GM12878 (cell line): ENCODE data around the gene DRICH1. TPM values are rescaled to one million over a fixed set of nuclear protein-coding genes. Genes with fewer than 3 reads are reported as not detected.

ENCODE experiments used
- ATAC-seq: fragments of 200-7000 bp; cut with Tn5 transposase; 3 replicates; pipeline ENCODE4 v1.9.1; 2020; ENCODE audit warnings: mild to moderate bottlenecking, moderate library complexity
- BruUV-seq: library from RNA; stranded (reverse); fragments of 400-500 nt; replicated peaks from 2 replicates; lab custom pipeline; 2021; lab: Mats Ljungman, UMichigan
- CTCF ChIA-PET: fragments of 300-600 bp; sonication (Branson Sonifier 250); formaldehyde crosslinking; extraction: SDS; loops from one replicate; lab custom pipeline; 2021; ENCODE audit warnings: inconsistent platforms; lab: Yijun Ruan, JAX
- POLR2A ChIA-PET: fragments of 350-600 bp; formaldehyde crosslinking; extraction: SDS; loops from one replicate; lab custom pipeline; 2021; ENCODE audit warnings: inconsistent platforms; lab: Charles Lee
- RAD21 ChIA-PET: fragments of 300-600 bp; sonication (Branson Sonifier 250); formaldehyde crosslinking; loops from one replicate; lab custom pipeline; 2023; ENCODE audit warnings: antibody characterized with exemption; ENCODE audit not compliant: unreplicated experiment; lab: Charles Lee
- SMC1A ChIA-PET: fragments of 300-600 bp; sonication (Branson Sonifier 250); formaldehyde crosslinking; loops from one replicate; lab custom pipeline; 2023; ENCODE audit not compliant: unreplicated experiment, uncharacterized antibody; lab: Charles Lee
- DNase-seq: peaks from one replicate; pipeline ENCODE4 v3.0.0-alpha.2; 2011; ENCODE audit warnings: low read depth, low spot score
- FAIRE-seq: peaks from 3 replicates; lab custom pipeline; 2011; peaks lifted over from hg19 to GRCh38; lab: Jason Lieb, UNC
- H2AFZ ChIP-seq: 2 replicates; pipeline ENCODE4 v1.6.0; 2011; ENCODE audit warnings: low read depth, low read length, control low read depth; ENCODE audit not compliant: control insufficient read depth
- H3K27ac ChIP-seq: 2 replicates; pipeline ENCODE4 v1.5.1; 2011; ENCODE audit warnings: control low read depth; ENCODE audit not compliant: control insufficient read depth, insufficient read depth
- H3K27me3 ChIP-seq, 2 experiments: replicated peaks in 1 of 2; 2 replicates each; pipeline versions ENCODE4 v1.6.0 to v1.6.1; 2011; ENCODE audit warnings: low read length in 1 of 2; ENCODE audit not compliant: control insufficient read depth in 2 of 2, insufficient read depth in 2 of 2
- H3K36me3 ChIP-seq, 2 experiments: 2 replicates each; pipeline ENCODE4 v1.5.1; 2011; ENCODE audit warnings: low read length in 1 of 2; ENCODE audit not compliant: control insufficient read depth in 2 of 2, insufficient read depth in 2 of 2
- H3K4me1 ChIP-seq: 2 replicates; pipeline ENCODE4 v1.6.1; 2011; ENCODE audit warnings: mild to moderate bottlenecking, low read length, moderate library complexity, mixed read lengths; ENCODE audit not compliant: control insufficient read depth, insufficient read depth
- H3K4me2 ChIP-seq: 2 replicates; pipeline ENCODE4 v1.6.0; 2011; ENCODE audit warnings: control low read depth; ENCODE audit not compliant: control insufficient read depth, insufficient read depth
- H3K4me3 ChIP-seq: fragments of 200-600 bp; sonication (generic); 2 replicates; pipeline ENCODE4 v1.5.1; 2016
- H3K79me2 ChIP-seq: 2 replicates; pipeline ENCODE4 v1.6.0; 2011; ENCODE audit warnings: low read length; ENCODE audit not compliant: control insufficient read depth, insufficient read depth
- H3K9ac ChIP-seq: 2 replicates; pipeline ENCODE4 v1.8.0; 2011; ENCODE audit warnings: low read length, control low read depth, mixed read lengths; ENCODE audit not compliant: control insufficient read depth, insufficient read depth
- H3K9me3 ChIP-seq: replicated peaks from 3 replicates; pipeline ENCODE4 v1.5.1; 2011; ENCODE audit warnings: mild to moderate bottlenecking, low read length; ENCODE audit not compliant: control insufficient read depth, insufficient read depth
- H4K20me1 ChIP-seq: 2 replicates; pipeline ENCODE4 v1.6.0; 2011; ENCODE audit not compliant: control insufficient read depth, insufficient read depth
- CEBPB ChIP-seq, 2 experiments: fragments of 150-350 bp in 1 of 2; IDR thresholded peaks; 2 replicates each; pipeline ENCODE4 v1.6.1; 2012 to 2014; ENCODE audit warnings: low read depth in 2 of 2, low read length in 2 of 2, borderline replicate concordance in 1 of 2, inconsistent platforms in 1 of 2
- ETV6 ChIP-seq, 2 experiments: fragments of 450-650 bp in 1 of 2; IDR thresholded peaks in 1 of 2; conservative IDR thresholded peaks in 1 of 2; 2 replicates each; pipeline ENCODE4 v1.6.1; 2014; ENCODE audit warnings: antibody characterized with exemption in 1 of 2, borderline replicate concordance in 1 of 2, low read depth in 1 of 2, mild to moderate bottlenecking in 1 of 2, moderate library complexity in 1 of 2
- PML ChIP-seq: IDR thresholded peaks from 2 replicates; pipeline ENCODE4 v1.6.1; 2012; ENCODE audit warnings: low read length, inconsistent platforms
- POLR2AphosphoS5 ChIP-seq: IDR thresholded peaks from 2 replicates; pipeline ENCODE4 v1.6.1; 2011; ENCODE audit warnings: mild to moderate bottlenecking, low read length, inconsistent platforms
- SMC3 ChIP-seq: IDR thresholded peaks from 2 replicates; pipeline ENCODE4 v1.6.1; 2011; ENCODE audit warnings: low read length, improper control_type of control experiment, borderline replicate concordance
- TCF12 ChIP-seq: IDR thresholded peaks from 2 replicates; pipeline ENCODE4 v1.6.1; 2011; ENCODE audit warnings: low read depth, mild to moderate bottlenecking, low read length
- TCF7 ChIP-seq: IDR thresholded peaks from 2 replicates; pipeline ENCODE4 v1.6.1; 2014; ENCODE audit warnings: antibody characterized with exemption, borderline replicate concordance
- ZNF207 ChIP-seq: fragments of 450-650 bp; IDR thresholded peaks from 2 replicates; pipeline ENCODE4 v1.6.1; 2014; ENCODE audit warnings: antibody characterized with exemption, mild to moderate bottlenecking, borderline replicate concordance
- ZSCAN29 ChIP-seq: fragments of 450-650 bp; IDR thresholded peaks from 2 replicates; pipeline ENCODE4 v1.6.1; 2017; ENCODE audit warnings: mild to moderate bottlenecking, moderate library complexity
- WGBS: methylation state at CpG from one replicate; pipeline ENCODE4 v1.1.6; 2016; ENCODE audit warnings: low lambda C conversion rate; ENCODE audit not compliant: insufficient replicate concordance, insufficient coverage; ENCODE audit errors: missing lambda C conversion rate; 5-methylcytosine and 5-hydroxymethylcytosine counted together
- in situ Hi-C: fragments of 300-500 bp; cut with MboI; formaldehyde crosslinking; loops from 9 replicates; pipeline ENCODE4 v1.14.3; 2018; ENCODE audit warnings: mixed read lengths
- intact Hi-C: fragments of 100-400 bp; cut with micrococcal nuclease; formaldehyde crosslinking; loops from one replicate; pipeline ENCODE4 v1.14.2; 2022; ENCODE audit not compliant: unreplicated experiment
- polyA plus RNA-seq, 11 experiments: library from polyadenylated mRNA; depleted of rRNA in 4 of 11; unstranded in 6 of 11; stranded (reverse) in 5 of 11; fragments of >200 nt; fragmentation: Nextera tagmentation in 4 of 11; fragmentation: Illumina TruSeq in 1 of 11; extraction: Ambion mirVana in 4 of 11; extraction: Trizol in 1 of 11; gene quantifications; 1 replicate in 1 of 11; 2 replicates in 10 of 11; pipeline versions ENCODE4 v1.2.1 to v1.2.3, GENCODE V29; 2011 to 2016; ENCODE audit warnings: inconsistent platforms in 2 of 11, missing spikeins in 2 of 11, low read depth in 1 of 11
- total RNA-seq, 4 experiments: library from RNA; depleted of rRNA in 3 of 4; stranded (reverse); fragments of >200 nt in 3 of 4; fragmentation: Illumina TruSeq in 1 of 4; extraction: Trizol in 1 of 4; gene quantifications; 2 replicates each; pipeline versions ENCODE4 v1.2.1 to v1.2.3, GENCODE V29; 2013 to 2021
- TF ChIP-seq, protein P1 (sequence below): IDR thresholded peaks from 2 replicates; pipeline ENCODE4 v1.6.1; 2012; ENCODE audit warnings: mild to moderate bottlenecking, low read depth, low read length
- TF ChIP-seq, protein P2 (sequence below): fragments of 450-650 bp; IDR thresholded peaks from 2 replicates; pipeline ENCODE4 v1.6.1; 2016; ENCODE audit warnings: mild to moderate bottlenecking

DRICH1 gene
- total and polyA plus RNA-seq, 10 of the 15 experiments (the other 5 are each of a cell fraction or from before 2014, with no cell fraction given): not detected

DNA sequence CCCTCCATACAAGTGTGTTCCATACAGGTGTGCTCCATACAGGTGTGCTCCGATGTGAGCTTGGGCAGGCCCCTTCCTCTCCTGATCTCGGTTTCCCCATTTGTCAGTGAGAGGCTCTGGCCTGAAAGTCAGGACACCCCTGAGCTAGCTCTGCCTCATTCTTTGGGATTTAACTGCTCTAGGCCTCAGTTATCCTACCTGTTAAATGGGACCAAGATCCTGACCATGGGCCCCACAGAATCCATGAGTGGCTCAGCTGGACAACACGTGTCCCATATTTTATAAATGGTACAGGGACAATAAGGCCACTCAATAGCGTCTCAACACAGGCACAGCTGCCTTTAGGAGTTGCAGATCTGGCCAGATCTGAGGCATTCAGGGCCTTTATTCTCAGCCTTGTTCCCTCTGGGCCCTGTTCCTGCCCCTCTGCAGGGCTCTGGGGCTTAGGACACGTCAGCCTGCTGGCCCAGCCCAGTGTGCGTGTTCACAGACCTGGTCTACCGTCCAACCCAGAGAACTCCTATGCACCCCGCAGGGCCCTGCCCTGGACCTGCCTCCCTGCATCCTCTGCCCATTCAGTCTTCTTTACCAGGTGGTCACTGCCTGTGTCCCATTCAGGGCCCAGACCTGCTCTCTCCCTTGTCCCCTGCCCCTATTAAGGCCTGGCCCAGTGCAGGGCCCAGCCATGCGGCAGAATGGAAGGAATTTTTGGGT, 33.2 kb downstream of the DRICH1 start:
- ATAC-seq: no peak
- TF ChIP-seq CEBPB (IDR thresholded peaks at IDR 0.05; ENCODE audit: borderline replicate concordance in 1 of 2, low read depth in 2 of 2, low read length in 2 of 2) (no peak), PML (no peak), TCF7 (no peak), SMC3 (no peak), POLR2AphosphoS5 (no peak), TCF12 (no peak), ZSCAN29 (no peak), ZNF207 (no peak), ETV6 (conservative IDR thresholded peaks at IDR 0.05 in 1 of 2, IDR thresholded peaks at IDR 0.05 in 1 of 2; ENCODE audit: borderline replicate concordance in 1 of 2, low read depth in 1 of 2) (no peak)
- TF ChIP-seq, protein P1, sequence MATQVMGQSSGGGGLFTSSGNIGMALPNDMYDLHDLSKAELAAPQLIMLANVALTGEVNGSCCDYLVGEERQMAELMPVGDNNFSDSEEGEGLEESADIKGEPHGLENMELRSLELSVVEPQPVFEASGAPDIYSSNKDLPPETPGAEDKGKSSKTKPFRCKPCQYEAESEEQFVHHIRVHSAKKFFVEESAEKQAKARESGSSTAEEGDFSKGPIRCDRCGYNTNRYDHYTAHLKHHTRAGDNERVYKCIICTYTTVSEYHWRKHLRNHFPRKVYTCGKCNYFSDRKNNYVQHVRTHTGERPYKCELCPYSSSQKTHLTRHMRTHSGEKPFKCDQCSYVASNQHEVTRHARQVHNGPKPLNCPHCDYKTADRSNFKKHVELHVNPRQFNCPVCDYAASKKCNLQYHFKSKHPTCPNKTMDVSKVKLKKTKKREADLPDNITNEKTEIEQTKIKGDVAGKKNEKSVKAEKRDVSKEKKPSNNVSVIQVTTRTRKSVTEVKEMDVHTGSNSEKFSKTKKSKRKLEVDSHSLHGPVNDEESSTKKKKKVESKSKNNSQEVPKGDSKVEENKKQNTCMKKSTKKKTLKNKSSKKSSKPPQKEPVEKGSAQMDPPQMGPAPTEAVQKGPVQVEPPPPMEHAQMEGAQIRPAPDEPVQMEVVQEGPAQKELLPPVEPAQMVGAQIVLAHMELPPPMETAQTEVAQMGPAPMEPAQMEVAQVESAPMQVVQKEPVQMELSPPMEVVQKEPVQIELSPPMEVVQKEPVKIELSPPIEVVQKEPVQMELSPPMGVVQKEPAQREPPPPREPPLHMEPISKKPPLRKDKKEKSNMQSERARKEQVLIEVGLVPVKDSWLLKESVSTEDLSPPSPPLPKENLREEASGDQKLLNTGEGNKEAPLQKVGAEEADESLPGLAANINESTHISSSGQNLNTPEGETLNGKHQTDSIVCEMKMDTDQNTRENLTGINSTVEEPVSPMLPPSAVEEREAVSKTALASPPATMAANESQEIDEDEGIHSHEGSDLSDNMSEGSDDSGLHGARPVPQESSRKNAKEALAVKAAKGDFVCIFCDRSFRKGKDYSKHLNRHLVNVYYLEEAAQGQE: no peak
- TF ChIP-seq, protein P2, sequence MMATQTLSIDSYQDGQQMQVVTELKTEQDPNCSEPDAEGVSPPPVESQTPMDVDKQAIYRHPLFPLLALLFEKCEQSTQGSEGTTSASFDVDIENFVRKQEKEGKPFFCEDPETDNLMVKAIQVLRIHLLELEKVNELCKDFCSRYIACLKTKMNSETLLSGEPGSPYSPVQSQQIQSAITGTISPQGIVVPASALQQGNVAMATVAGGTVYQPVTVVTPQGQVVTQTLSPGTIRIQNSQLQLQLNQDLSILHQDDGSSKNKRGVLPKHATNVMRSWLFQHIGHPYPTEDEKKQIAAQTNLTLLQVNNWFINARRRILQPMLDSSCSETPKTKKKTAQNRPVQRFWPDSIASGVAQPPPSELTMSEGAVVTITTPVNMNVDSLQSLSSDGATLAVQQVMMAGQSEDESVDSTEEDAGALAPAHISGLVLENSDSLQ: no peak
- H3K79me2 ChIP-seq: no peaks in the 10 kb centered on the region
- in situ Hi-C loops (loop anchor here (10.0 kb wide), 1 partner anchor 1836 kb away; no protein-coding TSS in a partner anchor), intact Hi-C loops (no loop called here)
- no peak overlapping the region for H3K9ac ChIP-seq
- no peaks in the 10 kb centered on the region for H3K9me3 ChIP-seq
- RAD21 ChIA-PET: no interaction called here
- no peak overlapping the region for H3K27ac ChIP-seq
- POLR2A ChIA-PET: no interaction called here
- CTCF ChIA-PET: no interaction called here
- no peak overlapping the region for H3K4me2 ChIP-seq
- WGBS: 57% methylated on average over 9 of the region's 9 CpGs
- no TSS peak for BruUV-seq
- SMC1A ChIA-PET: no interaction called here
- H3K27me3 ChIP-seq: no peaks in the 10 kb centered on the region
- no peaks in the 10 kb centered on the region for H4K20me1 ChIP-seq
- no peak overlapping the region for H2AFZ ChIP-seq
- H3K4me3 ChIP-seq: no peak overlapping the region
- FAIRE-seq: no peak
- H3K4me1 ChIP-seq: no peaks in the 10 kb centered on the region
- no peaks in the 10 kb centered on the region for H3K36me3 ChIP-seq
- no peak for DNase-seq
